H1 (cell line): ENCODE data around the gene PXMP4. TPM values are rescaled to one million over a fixed set of nuclear protein-coding genes. Genes with fewer than 3 reads are reported as not detected.

Source experiments
- CTCF ChIA-PET: fragments of 300-600 bp; sonication (Branson Sonifier 250); formaldehyde crosslinking; loops from one replicate; lab custom pipeline; 2021; ENCODE audit not compliant: partially characterized antibody; lab: Charles Lee
- POLR2A ChIA-PET: fragments of 300-600 bp; sonication (Branson Sonifier 250); formaldehyde crosslinking; loops from one replicate; lab custom pipeline; 2021; ENCODE audit warnings: inconsistent platforms; ENCODE audit not compliant: partially characterized antibody; lab: Charles Lee
- DNase-seq, 2 experiments: peaks; one replicate each; pipeline versions ENCODE4 v3.0.0 to v3.0.0-alpha.2; 2010 to 2022; ENCODE audit warnings: low spot score in 2 of 2, low read depth in 1 of 2, mixed read lengths in 1 of 2
- FAIRE-seq: peaks from 2 replicates; lab custom pipeline; 2011; peaks lifted over from hg19 to GRCh38; lab: Jason Lieb, UNC
- H2AFZ ChIP-seq: 2 replicates; pipeline ENCODE4 v1.8.1; 2012; ENCODE audit warnings: low read length, inconsistent platforms
- H2AK5ac ChIP-seq: 2 replicates; pipeline ENCODE4 v1.6.1; 2013; ENCODE audit warnings: low read depth, low read length
- H2BK120ac ChIP-seq: replicated peaks from 2 replicates; pipeline ENCODE3; 2013; ENCODE audit warnings: low read depth, low read length, inconsistent platforms
- H2BK12ac ChIP-seq: 2 replicates; pipeline ENCODE4 v1.6.1; 2013; ENCODE audit warnings: low read depth, low read length
- H2BK15ac ChIP-seq: 2 replicates; pipeline ENCODE4 v1.6.1; 2013; ENCODE audit warnings: low read length
- H2BK20ac ChIP-seq: 2 replicates; pipeline ENCODE4 v1.6.1; 2013; ENCODE audit warnings: low read length
- H2BK5ac ChIP-seq: 2 replicates; pipeline ENCODE4 v1.6.1; 2013; ENCODE audit warnings: low read depth, low read length
- H3K14ac ChIP-seq: 2 replicates; pipeline ENCODE4 v1.6.1; 2013; ENCODE audit warnings: inconsistent platforms; ENCODE audit not compliant: insufficient read length
- H3K18ac ChIP-seq: 2 replicates; pipeline ENCODE4 v1.6.1; 2013; ENCODE audit warnings: low read length; ENCODE audit errors: extremely low read depth
- H3K23ac ChIP-seq: 2 replicates; pipeline ENCODE4 v1.6.1; 2013; ENCODE audit warnings: inconsistent platforms; ENCODE audit not compliant: insufficient read length
- H3K23me2 ChIP-seq: 2 replicates; pipeline ENCODE4 v1.6.1; 2013; ENCODE audit warnings: low read depth, low read length
- H3K27ac ChIP-seq: 2 replicates; pipeline ENCODE4 v1.6.1; 2011; ENCODE audit warnings: low read depth, low read length, inconsistent platforms
- H3K27me3 ChIP-seq, 4 experiments: replicated peaks in 1 of 4; 1 replicate in 1 of 4; 2 replicates in 3 of 4; pipeline versions ENCODE4 v1.6.1 to v1.8.1; 2011 to 2013; ENCODE audit warnings: low read length in 3 of 4, mild to moderate bottlenecking in 3 of 4, inconsistent platforms in 2 of 4, mixed read lengths in 2 of 4, moderate library complexity in 1 of 4; ENCODE audit not compliant: control insufficient read depth in 3 of 4, insufficient read depth in 3 of 4; ENCODE audit errors: extremely low read depth in 1 of 4
- H3K36me3 ChIP-seq, 4 experiments: 2 replicates each; pipeline versions ENCODE4 v1.6.1 to v1.8.1; 2011 to 2013; ENCODE audit warnings: mild to moderate bottlenecking in 4 of 4, low read length in 3 of 4, moderate library complexity in 2 of 4, control low read depth in 1 of 4, inconsistent platforms in 1 of 4; ENCODE audit not compliant: insufficient read depth in 4 of 4, control insufficient read depth in 2 of 4
- H3K4ac ChIP-seq: replicated peaks from 2 replicates; pipeline ENCODE3; 2013; ENCODE audit warnings: low read length, low read depth, mixed read lengths, inconsistent platforms; ENCODE audit not compliant: insufficient read length
- H3K4me1 ChIP-seq, 4 experiments: replicated peaks in 1 of 4; 1 replicate in 1 of 4; 2 replicates in 3 of 4; pipeline versions ENCODE4 v1.6.1 to v1.8.1; 2011 to 2013; ENCODE audit warnings: low read length in 3 of 4, inconsistent platforms in 2 of 4, mixed read lengths in 1 of 4; ENCODE audit not compliant: insufficient read depth in 4 of 4, control insufficient read depth in 3 of 4
- H3K4me2 ChIP-seq, 2 experiments: 2 replicates each; pipeline versions ENCODE4 v1.6.1 to v1.8.1; 2011 to 2013; ENCODE audit warnings: low read depth in 2 of 2, low read length in 2 of 2, control low read depth in 1 of 2, inconsistent platforms in 1 of 2, mild to moderate bottlenecking in 1 of 2; ENCODE audit not compliant: insufficient read depth in 1 of 2
- H3K4me3 ChIP-seq, 4 experiments: fragments of 200-600, 300-600 bp in 1 of 4; sonication (generic), shearing (Covaris generic), sonication (Bioruptor Twin) in 1 of 4; 2 replicates each; pipeline versions ENCODE4 v1.5.1 to v1.8.1; 2011 to 2016; ENCODE audit warnings: low read length in 4 of 4, low read depth in 3 of 4, control low read depth in 2 of 4, inconsistent platforms in 2 of 4, mild to moderate bottlenecking in 2 of 4, mixed read lengths in 1 of 4, moderate library complexity in 1 of 4; ENCODE audit not compliant: insufficient read depth in 2 of 4; ENCODE audit errors: extremely low read depth in 1 of 4
- H3K56ac ChIP-seq: replicated peaks from 2 replicates; pipeline ENCODE3; 2013; ENCODE audit warnings: low read depth, mild to moderate bottlenecking, mixed read lengths, low read length, inconsistent platforms; ENCODE audit not compliant: insufficient read length
- H3K79me1 ChIP-seq: 2 replicates; pipeline ENCODE4 v1.6.1; 2013; ENCODE audit warnings: low read depth, low read length, control low read depth
- H3K79me2 ChIP-seq, 2 experiments: 2 replicates each; pipeline versions ENCODE4 v1.6.1 to v1.8.1; 2012 to 2013; ENCODE audit warnings: low read length in 2 of 2, mild to moderate bottlenecking in 2 of 2, inconsistent platforms in 1 of 2; ENCODE audit not compliant: insufficient read depth in 2 of 2, control insufficient read depth in 1 of 2
- H3K9ac ChIP-seq, 4 experiments: replicated peaks in 1 of 4; 1 replicate in 1 of 4; 2 replicates in 3 of 4; pipeline versions ENCODE4 v1.6.1 to v1.8.1; 2011 to 2013; ENCODE audit warnings: low read depth in 3 of 4, low read length in 3 of 4, control low read depth in 2 of 4, mild to moderate bottlenecking in 2 of 4, moderate library complexity in 2 of 4, inconsistent platforms in 1 of 4; ENCODE audit errors: extremely low read depth in 1 of 4
- H3K9me3 ChIP-seq, 2 experiments: 2 replicates each; pipeline versions ENCODE4 v1.6.1 to v1.8.1; 2012 to 2013; ENCODE audit warnings: mild to moderate bottlenecking in 2 of 2, moderate library complexity in 2 of 2, control low read depth in 1 of 2, inconsistent platforms in 1 of 2, low read depth in 1 of 2, low read length in 1 of 2, mixed read lengths in 1 of 2; ENCODE audit not compliant: insufficient read depth in 2 of 2
- H4K20me1 ChIP-seq, 2 experiments: replicated peaks in 1 of 2; 2 replicates each; pipeline versions ENCODE3 to v1.8.1; 2011 to 2013; ENCODE audit warnings: inconsistent platforms in 2 of 2, low read length in 2 of 2, mild to moderate bottlenecking in 1 of 2; ENCODE audit not compliant: insufficient read depth in 2 of 2, control insufficient read depth in 1 of 2
- H4K5ac ChIP-seq: 2 replicates; pipeline ENCODE4 v1.6.1; 2013; ENCODE audit warnings: low read length, low read depth, mixed read lengths, inconsistent platforms; ENCODE audit not compliant: insufficient read length
- H4K8ac ChIP-seq: 2 replicates; pipeline ENCODE4 v1.8.0; 2013; ENCODE audit warnings: mild to moderate bottlenecking, moderate library complexity, low read length, inconsistent platforms; ENCODE audit not compliant: insufficient read depth; ENCODE audit errors: extremely low read depth
- H4K91ac ChIP-seq: replicated peaks from 2 replicates; pipeline ENCODE3; 2013; ENCODE audit warnings: low read length, mixed read lengths, inconsistent platforms; ENCODE audit not compliant: insufficient read length
- ASH2L ChIP-seq: fragments of 200-600, 300-600 bp; sonication (generic); IDR thresholded peaks from one replicate; pipeline ENCODE4 v1.7.1; 2017; ENCODE audit warnings: low read length
- CHD1 ChIP-seq: IDR thresholded peaks from 2 replicates; pipeline ENCODE4 v1.6.1; 2012; ENCODE audit warnings: low read depth, low read length, improper control_type of control experiment
- EP300 ChIP-seq, 2 experiments: IDR thresholded peaks; 1 replicate in 1 of 2; 2 replicates in 1 of 2; pipeline ENCODE4 v1.6.1; 2011 to 2012; ENCODE audit warnings: low read depth in 2 of 2, low read length in 2 of 2, mild to moderate bottlenecking in 2 of 2, borderline replicate concordance in 1 of 2, inconsistent platforms in 1 of 2, moderate library complexity in 1 of 2
- GABPA ChIP-seq: IDR thresholded peaks from 2 replicates; pipeline ENCODE4 v1.6.1; 2011; ENCODE audit warnings: mild to moderate bottlenecking, low read length, moderate library complexity, borderline replicate concordance; ENCODE audit not compliant: insufficient read depth
- POLR2A ChIP-seq, 2 experiments: IDR thresholded peaks; 1 replicate in 1 of 2; 2 replicates in 1 of 2; pipeline ENCODE4 v1.6.1; 2011; ENCODE audit warnings: low read depth in 2 of 2, low read length in 2 of 2, mild to moderate bottlenecking in 2 of 2; ENCODE audit errors: control extremely low read depth in 1 of 2
- POLR2AphosphoS5 ChIP-seq: IDR thresholded peaks from 2 replicates; pipeline ENCODE4 v1.6.1; 2011; ENCODE audit warnings: low read depth, low read length
- RNF2 ChIP-seq: fragments of 200-900, 300-1000 bp; sonication (generic); IDR thresholded peaks from 2 replicates; pipeline ENCODE4 v1.7.1; 2016; ENCODE audit warnings: borderline replicate concordance, low read depth, mild to moderate bottlenecking, antibody characterized with exemption, low read length; ENCODE audit not compliant: poor library complexity, severe bottlenecking; ENCODE audit errors: missing control alignments
- SIN3A ChIP-seq, 2 experiments: IDR thresholded peaks in 1 of 2; conservative IDR thresholded peaks in 1 of 2; 2 replicates each; pipeline ENCODE4 v1.6.1; 2011 to 2012; ENCODE audit warnings: low read length in 2 of 2, improper control_type of control experiment in 1 of 2, low read depth in 1 of 2, mild to moderate bottlenecking in 1 of 2
- WGBS, 2 experiments: shearing (Covaris generic) in 1 of 2; methylation state at CpG; one replicate each; pipeline versions ENCODE4 v1.1.6 to v1.1.7; 2013 to 2015; ENCODE audit warnings: low lambda C conversion rate in 2 of 2, mixed read lengths in 2 of 2, inconsistent platforms in 1 of 2, low coverage in 1 of 2, missing lambda C conversion rate in 1 of 2; ENCODE audit not compliant: insufficient replicate concordance in 2 of 2, insufficient coverage in 1 of 2, insufficient read length in 1 of 2; ENCODE audit errors: extremely low coverage in 1 of 2, missing lambda C conversion rate in 1 of 2; 5-methylcytosine and 5-hydroxymethylcytosine counted together
- polyA plus RNA-seq, 7 experiments: library from polyadenylated mRNA; depleted of rRNA in 3 of 7; stranded (reverse) in 5 of 7; unstranded in 2 of 7; fragments of >200 nt in 5 of 7; fragments of 200-250 nt in 2 of 7; gene quantifications; 1 replicate in 5 of 7; 2 replicates in 1 of 7; 4 replicates in 1 of 7; pipeline versions ENCODE4 v1.2.1 to v1.2.3, GENCODE V29; 2011 to 2013; ENCODE audit warnings: missing spikeins in 2 of 7, mixed read lengths in 2 of 7
- total RNA-seq: library from RNA; stranded (reverse); fragmentation: NEBNext Ultra II Directional; extraction: Animal tissue kit (Norgen Biotek cat#: 25700); gene quantifications from 2 replicates; pipeline ENCODE4 v1.2.1, GENCODE V29; 2021

Gene PXMP4
- total and polyA plus RNA-seq, 2 of the 8 experiments (the other 6 are each of a cell fraction or from before 2014, with no cell fraction given): 3.3 to 3.4 TPM

DNA sequence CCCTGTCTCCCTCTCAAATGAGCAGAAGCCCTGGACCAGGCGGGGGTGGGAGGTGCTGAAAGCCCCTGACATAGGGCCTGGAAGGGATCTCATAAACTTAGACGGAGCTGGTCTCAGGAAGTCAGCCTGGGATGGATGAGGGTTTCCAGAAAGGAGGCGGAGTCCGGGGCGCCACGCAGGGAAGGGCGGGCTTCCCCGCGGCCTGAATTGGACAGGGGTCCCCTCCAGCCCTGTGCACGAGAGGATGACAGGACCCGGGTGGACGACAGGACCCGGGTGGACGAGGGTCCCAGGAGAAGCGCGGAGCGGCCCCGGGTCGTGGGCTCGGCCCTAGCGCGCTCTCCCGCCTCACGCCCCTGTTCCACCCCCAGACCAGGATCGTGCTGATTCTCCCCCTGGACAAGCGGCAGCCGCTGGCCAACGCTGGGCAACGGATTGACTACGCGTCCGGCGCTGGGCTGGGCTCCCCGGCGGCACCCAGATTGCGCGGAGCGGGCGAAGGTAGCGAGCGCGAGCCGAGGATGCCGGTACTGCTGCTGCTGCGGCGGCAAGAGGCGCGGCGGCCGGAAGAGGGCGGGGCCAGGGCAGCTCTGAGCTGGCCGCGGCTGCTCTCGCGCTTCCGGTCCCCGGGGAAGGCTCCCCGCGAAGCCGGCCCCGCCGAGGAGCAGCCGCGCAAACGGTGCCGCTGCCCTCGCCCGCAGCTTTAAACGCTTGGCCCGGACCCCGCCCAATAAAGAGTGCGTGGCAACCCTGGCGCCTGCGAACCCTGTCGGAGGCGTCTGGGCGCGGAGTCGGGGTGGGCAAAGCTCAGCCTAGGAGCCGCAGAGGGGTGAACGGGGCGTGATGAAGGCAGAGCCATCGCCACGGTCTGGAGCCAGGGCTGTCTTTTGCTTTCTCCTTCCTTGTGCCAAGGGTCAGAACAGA lies 56.7 kb downstream of the PXMP4 start:
- DNase-seq: peak in 1 of 2 experiments; percentile 84
- Histone ChIP-seq H3K23ac (no peak overlapping the region), H3K23me2 (peaks cover 25% of the 10 kb centered on the region; the same call in 1 of the 2 replicates), H3K56ac (peak overlapping the region; percentile 34), H3K18ac (peak overlapping the region; percentile 93), H2AK5ac (0 out of 2 replicates have a peak overlapping the region, but pooled peaks have one; percentile 17), H3K27ac (peak overlapping the region; percentile 61), H2BK20ac (no peak overlapping the region), H2BK120ac (peak overlapping the region; percentile 51), H3K9ac (peak overlapping the region; percentile 63 to 82 (median 70)), H2BK15ac (peak overlapping the region; percentile 100), H2AFZ (peak overlapping the region; percentile 78; the same call in 1 of the 2 replicates), H4K20me1 (peaks cover 0 to 12% of the 10 kb centered on the region in 2 experiments), H3K36me3 (peaks cover 0 to 17% (median 0%) of the 10 kb centered on the region in 4 experiments; a peak in 2 of 8 replicates), H2BK12ac (peak overlapping the region; percentile 84; the same call in 1 of the 2 replicates), H2BK5ac (peak overlapping the region; percentile 73), H3K4me3 (peak overlapping the region; percentile 56 to 93 (median 82)), H3K79me2 (no peaks in the 10 kb centered on the region), H3K9me3 (peaks cover 0 to 5% of the 10 kb centered on the region in 2 experiments; a peak in 1 of 4 replicates), H3K4me1 (peaks cover 0 to 18% (median 11%) of the 10 kb centered on the region in 4 experiments; a peak in 4 of 7 replicates), H3K4ac (peak overlapping the region; percentile 96), H3K14ac (no peak overlapping the region), H4K91ac (peak overlapping the region; percentile 75), H4K5ac (peak overlapping the region; percentile 75), H3K79me1 (no peaks in the 10 kb centered on the region), H4K8ac (peak overlapping the region; percentile 90), H3K27me3 (peaks cover 0 to 10% (median 3%) of the 10 kb centered on the region in 4 experiments; a peak in 3 of 7 replicates), H3K4me2 (peak overlapping the region; percentile 67 to 94)
- no peak for FAIRE-seq
- POLR2A ChIA-PET: interaction anchor here (0.7 to 17.9 kb wide), 12 partner anchors 8 to 1678 kb away, joined by 3 to 245 read pairs (median 3); partner anchors contain the start of genes NECAB3 and SNTA1
- WGBS, 2 experiments: 1% methylated on average over 84 of the region's 84 CpGs; no CpG with 5 or more reads in 1 of the 2 experiments
- CTCF ChIA-PET: interaction anchor here (1.1 to 3.9 kb wide), 5 partner anchors 10 to 210 kb away, joined by 3 to 22 read pairs (median 10); no protein-coding TSS in a partner anchor
- peak in 1 of 2 experiments; percentile 74; a peak in 2 of 3 replicates for TF ChIP-seq POLR2A (IDR thresholded peaks at IDR 0.05; ENCODE audit: control extremely low read depth in 1 of 2, low read depth in 2 of 2, low read length in 2 of 2)
- no peak for TF ChIP-seq RNF2
- TF ChIP-seq ASH2L: peak; percentile 69
- 0 out of 3 replicates have a peak, but pooled peaks of 1 of the 2 experiments have one; percentile 7 for TF ChIP-seq EP300 (IDR thresholded peaks at IDR 0.05; ENCODE audit: borderline replicate concordance in 1 of 2, low read depth in 2 of 2, low read length in 2 of 2)
- TF ChIP-seq CHD1: no peak
- TF ChIP-seq POLR2AphosphoS5: peak; percentile 42; the same call in 1 of the 2 replicates
- peak; percentile 89 for TF ChIP-seq GABPA
- TF ChIP-seq SIN3A (conservative IDR thresholded peaks at IDR 0.05 in 1 of 2, IDR thresholded peaks at IDR 0.05 in 1 of 2; ENCODE audit: low read depth in 1 of 2, low read length in 2 of 2): peak in 1 of 2 experiments; percentile 42; a peak in 2 of 4 replicates
